OCI-LY7 (cell line): ENCODE results near the gene ZFYVE28. TPM values are rescaled to one million over a fixed set of nuclear protein-coding genes. Genes with fewer than 3 reads are reported as not detected.

ENCODE experiments used
- BruUV-seq: library from RNA; stranded (reverse); fragments of 400-500 nt; replicated peaks from 2 replicates; lab custom pipeline; 2021; lab: Mats Ljungman, UMichigan
- CTCF ChIA-PET: fragments of 300-600 bp; sonication (Branson Sonifier 250); formaldehyde crosslinking; loops from one replicate; lab custom pipeline; 2022; ENCODE audit warnings: antibody characterized with exemption; ENCODE audit not compliant: unreplicated experiment; lab: Charles Lee
- POLR2A ChIA-PET: fragments of 300-600 bp; sonication (Branson Sonifier 250); formaldehyde crosslinking; loops from one replicate; lab custom pipeline; 2022; ENCODE audit warnings: antibody characterized with exemption; lab: Charles Lee
- DNase-seq: peaks from one replicate; pipeline ENCODE4 v3.0.0-alpha.2; 2015; ENCODE audit warnings: low spot score
- H2AFZ ChIP-seq: fragments of 200-600 bp; sonication (generic), shearing (Covaris generic); 2 replicates; pipeline ENCODE4 v1.6.1; 2014; ENCODE audit warnings: mild to moderate bottlenecking, antibody characterized with exemption, low read length, moderate library complexity
- H3K27ac ChIP-seq: fragments of 200-600 bp; sonication (generic); 2 replicates; pipeline ENCODE4 v1.5.1; 2014; ENCODE audit warnings: mixed run types, low read depth, mild to moderate bottlenecking, moderate library complexity, low read length, inconsistent platforms; ENCODE audit not compliant: poor library complexity, severe bottlenecking
- H3K36me3 ChIP-seq: fragments of 200-600 bp; sonication (generic); 2 replicates; pipeline ENCODE4 v1.6.1; 2014; ENCODE audit warnings: mild to moderate bottlenecking, antibody characterized with exemption, low read length, moderate library complexity, mixed read lengths; ENCODE audit not compliant: insufficient read depth
- H3K4me1 ChIP-seq: fragments of 200-600 bp; sonication (generic); 2 replicates; pipeline ENCODE4 v1.5.1; 2014; ENCODE audit warnings: mild to moderate bottlenecking, low read length; ENCODE audit not compliant: insufficient read depth, poor library complexity, severe bottlenecking
- H3K4me2 ChIP-seq: fragments of 200-600 bp; sonication (generic); 2 replicates; pipeline ENCODE4 v1.6.1; 2014; ENCODE audit warnings: mild to moderate bottlenecking, low read length
- H3K4me3 ChIP-seq: fragments of 200-600 bp; sonication (generic); 2 replicates; pipeline ENCODE4 v1.5.1; 2014; ENCODE audit warnings: mild to moderate bottlenecking, low read depth, low read length; ENCODE audit not compliant: poor library complexity, severe bottlenecking
- H3K79me2 ChIP-seq: fragments of 200-600 bp; sonication (generic); 2 replicates; pipeline ENCODE4 v1.6.1; 2016; ENCODE audit warnings: low read depth, mild to moderate bottlenecking, low read length, moderate library complexity, mixed read lengths; ENCODE audit not compliant: insufficient read depth
- H3K9me2 ChIP-seq: fragments of 200-600 bp; sonication (generic); 2 replicates; pipeline ENCODE4 v1.6.1; 2016; ENCODE audit warnings: mild to moderate bottlenecking, low read length, mixed read lengths; ENCODE audit not compliant: insufficient read depth
- H3K9me3 ChIP-seq: fragments of 200-600 bp; sonication (generic); 2 replicates; pipeline ENCODE4 v1.6.1; 2014; ENCODE audit warnings: mild to moderate bottlenecking, mixed run types, low read length, mixed read lengths
- H4K20me1 ChIP-seq: fragments of 200-600 bp; sonication (generic); 2 replicates; pipeline ENCODE4 v1.6.1; 2014; ENCODE audit warnings: mild to moderate bottlenecking, antibody characterized with exemption, low read length, moderate library complexity, mixed read lengths; ENCODE audit not compliant: insufficient read depth
- EZH2phosphoT487 ChIP-seq: fragments of 200-600 bp; sonication (generic); IDR thresholded peaks from 2 replicates; pipeline ENCODE4 v1.6.1; 2018; ENCODE audit warnings: low read depth, borderline replicate concordance, mild to moderate bottlenecking, mixed run types, antibody characterized with exemption, low read length, moderate library complexity, mixed read lengths
- intact Hi-C: fragments of 100-400 bp; cut with micrococcal nuclease; formaldehyde crosslinking; loops from one replicate; pipeline ENCODE4 v1.10.0; 2022; ENCODE audit not compliant: unreplicated experiment
- total RNA-seq, 2 experiments: library from RNA; depleted of rRNA in 1 of 2; stranded (reverse); fragments of >200 nt in 1 of 2; shearing (Covaris generic) in 1 of 2; gene quantifications; 2 replicates each; pipeline ENCODE4 v1.2.3, GENCODE V29; 2014 to 2022
- TF ChIP-seq, protein P1 (sequence below): fragments of 200-600 bp; sonication (generic); conservative IDR thresholded peaks from 2 replicates; pipeline ENCODE4 v1.5.1; 2014; ENCODE audit warnings: mild to moderate bottlenecking, antibody characterized with exemption, low read length, moderate library complexity, mixed read lengths

The ZFYVE28 gene
- total RNA-seq, 2 experiments from 2014 or later: 0.32 TPM; not detected in 1

DNA sequence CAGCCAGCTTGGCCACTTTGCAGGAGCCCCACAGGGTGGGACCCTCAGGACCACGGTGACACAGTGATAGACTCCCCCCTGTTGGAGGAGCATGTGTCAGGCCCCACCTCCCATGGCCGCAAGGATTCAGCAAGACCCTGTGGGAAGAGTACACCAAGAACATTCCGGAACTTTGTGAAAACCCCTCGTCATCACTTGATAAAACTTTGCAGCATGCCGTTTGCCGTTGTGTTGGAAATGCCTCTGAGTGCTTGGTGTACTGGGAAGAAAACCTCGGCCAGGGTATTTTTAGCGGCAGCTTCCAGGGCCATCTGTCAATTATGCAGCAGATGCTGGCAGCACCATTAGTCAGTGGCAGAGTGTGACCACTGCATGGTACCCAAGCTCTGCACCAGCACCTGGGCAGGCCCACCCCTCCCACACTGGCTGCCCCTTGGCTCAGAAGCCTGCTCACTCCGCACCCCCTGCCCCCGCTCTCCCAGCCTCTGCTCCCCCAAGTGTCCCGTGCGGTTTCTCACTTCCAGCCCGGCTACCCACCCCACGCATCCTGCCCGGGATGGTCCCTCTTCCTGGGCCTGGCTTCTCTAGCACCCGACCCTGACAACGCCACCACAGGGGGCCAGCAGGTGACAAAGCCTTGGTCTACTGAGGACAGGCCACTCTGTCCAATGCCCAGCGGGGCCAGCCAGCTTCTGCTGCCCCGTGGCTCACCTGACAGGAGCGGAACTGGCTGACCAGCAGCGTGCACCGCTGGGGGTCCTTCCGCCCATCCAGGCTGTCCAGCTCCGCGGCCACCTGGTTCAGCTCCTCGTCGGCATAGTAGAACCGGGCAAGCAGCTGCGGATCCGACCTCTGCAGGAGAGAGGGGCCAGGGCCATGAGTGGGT lies 65.0 kb downstream of the ZFYVE28 start:
- H2AFZ ChIP-seq: no peak overlapping the region
- no peak overlapping the region for H3K27ac ChIP-seq
- no peaks in the 10 kb centered on the region for H4K20me1 ChIP-seq
- H3K9me2 ChIP-seq: no peaks in the 10 kb centered on the region
- no peak for TF ChIP-seq EZH2phosphoT487
- H3K9me3 ChIP-seq: no peaks in the 10 kb centered on the region
- DNase-seq: no peak
- no peaks in the 10 kb centered on the region for H3K79me2 ChIP-seq
- ChIA-PET POLR2A (interaction anchor here (1.0 kb wide), 1 partner anchor 151 kb away, joined by 3 read pairs; no protein-coding TSS in a partner anchor), CTCF (interaction anchor here (0.6 kb wide), 1 partner anchor 82 kb away, joined by 3 read pairs; no protein-coding TSS in a partner anchor)
- intact Hi-C loops: loop anchor here (1.0 kb wide), 2 partner anchors 72 to 133 kb away; no protein-coding TSS in a partner anchor
- H3K4me3 ChIP-seq: no peak overlapping the region
- no peaks in the 10 kb centered on the region for H3K4me1 ChIP-seq
- BruUV-seq: no TSS peak
- H3K4me2 ChIP-seq: no peak overlapping the region
- H3K36me3 ChIP-seq: no peaks in the 10 kb centered on the region

DNA sequence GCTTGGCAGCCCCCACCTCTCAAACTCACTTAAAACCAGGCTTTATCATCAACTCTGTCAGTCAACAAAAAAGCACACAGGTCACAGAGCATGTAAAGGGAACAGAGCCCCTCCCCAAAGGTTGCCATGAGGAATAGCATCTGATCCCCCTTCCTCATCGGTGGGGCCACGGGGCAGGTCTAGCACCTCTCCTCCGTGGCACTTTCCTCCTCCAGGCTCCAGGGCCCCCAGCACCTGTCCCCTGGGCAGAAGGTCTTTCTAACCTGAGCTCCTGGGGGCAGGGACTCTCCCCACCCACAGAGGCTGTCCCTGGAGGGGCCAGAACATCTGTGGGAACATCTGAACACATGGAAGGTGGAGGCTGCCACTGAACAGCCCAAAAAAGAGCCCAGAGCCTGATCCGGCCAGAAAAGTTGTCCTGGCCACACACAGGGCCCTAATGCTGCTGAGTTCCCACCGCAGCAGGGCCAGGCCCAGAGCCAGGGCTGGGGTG lies 65.7 kb downstream of the ZFYVE28 start:
- Histone ChIP-seq H3K4me1 (no peaks in the 10 kb centered on the region), H3K4me3 (no peak overlapping the region), H2AFZ (no peak overlapping the region), H3K79me2 (no peaks in the 10 kb centered on the region), H3K36me3 (no peaks in the 10 kb centered on the region), H3K4me2 (no peak overlapping the region), H3K27ac (no peak overlapping the region), H3K9me2 (no peaks in the 10 kb centered on the region), H3K9me3 (no peaks in the 10 kb centered on the region), H4K20me1 (no peaks in the 10 kb centered on the region)
- intact Hi-C loops: no loop called here
- POLR2A ChIA-PET: interaction anchor here (1.0 kb wide), 1 partner anchor 152 kb away, joined by 3 read pairs; no protein-coding TSS in a partner anchor
- CTCF ChIA-PET: no interaction called here
- DNase-seq: no peak
- TF ChIP-seq, protein P1, sequence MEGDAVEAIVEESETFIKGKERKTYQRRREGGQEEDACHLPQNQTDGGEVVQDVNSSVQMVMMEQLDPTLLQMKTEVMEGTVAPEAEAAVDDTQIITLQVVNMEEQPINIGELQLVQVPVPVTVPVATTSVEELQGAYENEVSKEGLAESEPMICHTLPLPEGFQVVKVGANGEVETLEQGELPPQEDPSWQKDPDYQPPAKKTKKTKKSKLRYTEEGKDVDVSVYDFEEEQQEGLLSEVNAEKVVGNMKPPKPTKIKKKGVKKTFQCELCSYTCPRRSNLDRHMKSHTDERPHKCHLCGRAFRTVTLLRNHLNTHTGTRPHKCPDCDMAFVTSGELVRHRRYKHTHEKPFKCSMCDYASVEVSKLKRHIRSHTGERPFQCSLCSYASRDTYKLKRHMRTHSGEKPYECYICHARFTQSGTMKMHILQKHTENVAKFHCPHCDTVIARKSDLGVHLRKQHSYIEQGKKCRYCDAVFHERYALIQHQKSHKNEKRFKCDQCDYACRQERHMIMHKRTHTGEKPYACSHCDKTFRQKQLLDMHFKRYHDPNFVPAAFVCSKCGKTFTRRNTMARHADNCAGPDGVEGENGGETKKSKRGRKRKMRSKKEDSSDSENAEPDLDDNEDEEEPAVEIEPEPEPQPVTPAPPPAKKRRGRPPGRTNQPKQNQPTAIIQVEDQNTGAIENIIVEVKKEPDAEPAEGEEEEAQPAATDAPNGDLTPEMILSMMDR: no peak
- TF ChIP-seq EZH2phosphoT487: no peak
- no TSS peak for BruUV-seq

DNA sequence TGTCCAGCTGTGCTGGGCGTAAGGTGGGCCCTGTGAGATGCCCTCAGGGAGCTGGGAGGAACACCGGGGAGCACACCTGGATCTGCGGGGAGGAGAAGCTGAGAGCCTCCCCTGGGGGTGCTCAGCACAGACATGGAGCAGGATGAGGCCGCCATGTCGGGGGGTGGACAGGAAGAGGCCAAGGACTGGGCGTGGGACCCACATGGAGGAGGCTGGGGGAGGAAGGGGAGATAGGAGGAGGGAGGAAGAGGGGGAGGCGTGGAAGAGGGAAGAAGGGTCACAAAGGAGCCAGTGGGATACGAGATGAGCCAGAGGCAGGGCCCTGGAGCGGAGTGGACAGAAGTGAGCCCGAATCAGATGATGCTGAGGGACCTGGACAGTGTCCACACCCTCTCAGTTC lies 66.3 kb downstream of the ZFYVE28 start:
- H3K4me3 ChIP-seq: no peak overlapping the region
- no peak overlapping the region for H3K27ac ChIP-seq
- H3K4me2 ChIP-seq: no peak overlapping the region
- H3K9me2 ChIP-seq: no peaks in the 10 kb centered on the region
- no peak for DNase-seq
- H3K4me1 ChIP-seq: no peaks in the 10 kb centered on the region
- TF ChIP-seq EZH2phosphoT487: no peak
- TF ChIP-seq, protein P1: no peak
- no peaks in the 10 kb centered on the region for H3K79me2 ChIP-seq
- H4K20me1 ChIP-seq: no peaks in the 10 kb centered on the region
- BruUV-seq: no TSS peak
- H3K9me3 ChIP-seq: no peaks in the 10 kb centered on the region
- H2AFZ ChIP-seq: no peak overlapping the region
- CTCF ChIA-PET: no interaction called here
- intact Hi-C loops: no loop called here
- POLR2A ChIA-PET: no interaction called here
- H3K36me3 ChIP-seq: no peaks in the 10 kb centered on the region
